CD4-positive, alpha-beta T cell treated with Interleukin-15 for 1 hour (primary cell): ENCODE measurements around the gene FLYWCH2.

Experiments used
- DNase-seq: peaks from one replicate; pipeline ENCODE4 v3.0.0-alpha.2; 2020

Gene FLYWCH2

DNA sequence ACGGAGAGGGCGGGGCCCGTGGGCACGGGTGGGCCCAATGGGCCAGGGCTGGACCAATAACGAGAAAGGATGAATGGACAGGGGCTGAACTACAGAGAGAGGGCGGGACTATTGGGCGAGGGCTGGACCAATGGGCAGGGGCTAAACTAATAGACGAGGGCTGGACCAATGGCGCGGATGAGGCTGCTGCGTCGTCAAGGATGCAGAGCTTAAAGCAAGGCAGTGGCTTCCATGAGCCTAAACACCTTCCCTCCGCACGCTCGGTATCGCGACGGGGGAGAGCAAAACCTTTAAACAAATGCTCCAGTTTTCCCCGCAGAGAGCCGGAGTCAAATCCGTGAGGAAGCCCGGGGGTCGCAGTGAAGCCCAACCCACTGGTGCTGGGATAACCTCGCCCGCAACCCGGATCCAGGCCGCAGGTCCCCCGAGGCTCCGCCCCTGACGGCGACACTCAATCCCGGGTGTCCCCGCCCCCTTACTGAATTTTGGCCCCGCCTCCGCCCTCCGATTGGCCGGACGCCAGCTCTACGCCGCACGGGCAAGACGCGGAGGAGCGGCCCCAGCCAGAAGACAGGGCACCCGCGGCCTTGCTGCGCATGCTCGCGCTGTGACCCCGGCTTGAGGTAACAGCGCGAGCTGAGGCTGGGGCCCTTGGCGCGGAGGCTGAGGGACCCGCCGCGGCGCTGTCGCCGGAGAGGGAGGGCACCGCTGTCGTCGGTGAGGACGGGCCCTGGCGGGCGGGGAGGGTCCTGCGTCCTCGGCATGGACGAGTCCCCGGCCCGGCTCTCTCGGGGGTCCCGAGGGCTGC, at the start of gene FLYWCH2:
FLYWCH2 (plus strand) TSS at position 566 of the 808 bp plus-strand sequence. CDS start 13,235 bp downstream, outside the sequence.
- peak; percentile 99 for DNase-seq

- DNase-seq = no peak
Observed at GRCh38 chr16:2833776-2834175, 49.2 kb upstream of the FLYWCH2 start.

- DNase-seq = no peak
Observed at GRCh38 chr16:2834968-2835367, 48.0 kb upstream of the FLYWCH2 start.

GRCh38 chr16:2835638-2836493, 47.1 kb upstream of the FLYWCH2 start:
- no peak for DNase-seq

GRCh38 chr16:2836646-2837508, 46.1 kb upstream of the FLYWCH2 start:
- DNase-seq = no peak

DNA sequence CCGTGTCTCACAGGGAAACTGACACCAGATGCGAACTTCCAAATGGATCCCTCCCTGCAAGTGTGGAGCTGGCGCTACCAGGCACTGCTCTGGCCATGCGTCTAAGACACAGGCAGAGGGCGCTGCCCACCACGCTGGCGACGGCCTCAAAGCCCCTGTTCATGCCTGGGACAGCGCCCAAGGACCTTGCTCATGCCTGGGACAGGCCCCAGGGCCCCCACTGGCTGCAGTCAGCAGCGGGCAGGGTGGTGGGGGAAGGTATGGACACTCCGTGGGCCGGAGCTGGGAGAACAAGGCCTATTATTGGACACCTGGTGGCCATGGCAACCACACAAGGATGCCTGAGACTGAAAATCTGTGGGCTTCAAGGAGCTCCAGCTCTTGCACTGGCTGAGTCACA, 44.1 kb upstream of the FLYWCH2 start:
- DNase-seq = peak; percentile 59

GRCh38 chr16:2839650-2840450, 43.2 kb upstream of the FLYWCH2 start:
- no peak for DNase-seq

GRCh38 chr16:2840914-2841313, 42.1 kb upstream of the FLYWCH2 start:
- no peak for DNase-seq

DNA sequence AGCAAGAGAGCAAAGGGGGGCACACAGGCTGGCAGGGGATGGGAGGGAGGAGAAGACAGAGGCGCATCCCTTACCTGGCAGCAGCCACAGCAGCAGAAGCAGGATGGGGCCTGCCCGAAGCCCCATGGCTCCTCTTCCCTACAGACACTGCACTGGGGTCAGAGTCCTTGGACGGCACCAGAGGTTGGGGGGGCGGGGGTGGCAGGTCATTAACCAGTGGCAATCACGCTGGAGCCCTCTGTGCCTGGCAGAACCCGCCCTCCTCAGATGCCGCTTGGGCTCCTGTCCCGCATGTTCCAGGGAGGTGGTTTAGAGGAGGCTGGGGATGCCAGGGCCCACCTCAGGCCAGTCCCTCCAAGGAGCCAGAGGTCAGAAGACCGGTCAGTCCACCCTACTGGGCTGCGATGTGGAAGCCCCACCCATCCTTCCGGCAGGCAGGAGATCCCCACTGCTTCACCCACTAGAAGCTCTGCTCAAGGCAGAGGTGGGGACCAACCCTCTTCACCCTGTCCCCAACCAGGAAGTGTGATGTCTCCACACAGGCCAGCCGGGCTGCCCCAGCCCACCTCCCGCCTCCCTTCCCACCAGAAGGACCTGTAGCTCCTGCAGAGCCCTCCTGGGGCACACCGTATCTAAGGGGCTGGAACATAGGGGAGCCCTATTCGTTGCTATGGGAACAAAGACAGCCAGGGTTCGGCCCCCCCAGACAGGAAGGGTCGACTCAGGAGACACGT, 41.2 kb upstream of the FLYWCH2 start:
- DNase-seq = peak; percentile 43

DNA sequence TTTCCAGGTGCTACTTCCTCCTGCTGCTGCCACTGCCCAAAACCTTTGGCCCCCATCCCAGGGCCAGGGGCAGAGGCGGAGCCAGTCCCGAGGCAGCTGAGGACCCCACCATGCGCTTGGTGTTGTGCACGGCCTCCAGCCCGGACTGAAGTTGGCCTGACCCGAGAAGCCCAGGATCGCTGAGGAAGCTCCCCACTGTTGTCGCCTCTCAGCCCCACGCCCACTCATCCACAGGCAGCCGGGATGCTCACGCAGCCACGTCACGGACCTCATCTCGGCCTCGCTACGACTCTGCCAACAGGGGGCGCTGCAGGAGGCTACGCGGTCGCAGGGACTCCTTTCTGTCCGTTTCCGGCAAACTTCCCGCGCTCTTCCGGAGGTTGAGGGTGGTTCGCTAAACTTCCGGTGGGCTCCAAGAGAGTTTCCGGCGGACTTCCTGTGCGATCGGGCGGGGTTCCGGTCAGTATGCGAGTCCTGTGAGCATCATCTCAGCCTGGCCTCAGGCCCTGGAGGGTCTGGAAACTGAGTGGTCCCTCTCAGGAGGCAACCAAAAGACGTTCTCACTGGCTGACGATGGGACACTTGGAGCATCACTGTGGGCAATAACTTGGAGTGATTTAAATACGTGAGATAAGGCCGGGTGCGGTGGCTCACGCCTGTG, 40.5 kb upstream of the FLYWCH2 start:
- DNase-seq = peak; percentile 78

DNA sequence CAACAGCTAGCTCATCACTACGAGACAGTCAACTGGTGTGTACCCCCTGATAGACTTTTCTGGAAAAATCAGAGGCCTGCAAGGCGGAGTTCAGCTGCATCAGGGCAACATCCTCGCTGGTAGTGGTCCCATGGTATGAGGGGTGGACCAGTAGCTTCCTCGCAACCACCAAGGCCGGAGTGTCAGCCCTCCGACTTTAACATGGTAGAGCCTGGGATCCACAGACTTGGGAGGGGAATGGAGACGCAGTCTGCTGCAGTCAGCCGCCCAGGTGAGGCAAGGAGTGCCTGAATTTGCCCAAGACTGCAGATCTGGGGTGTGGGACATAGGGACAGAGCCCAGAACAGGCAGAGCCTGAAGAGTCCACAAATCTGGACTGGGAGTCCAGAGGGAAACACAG, 39.5 kb upstream of the FLYWCH2 start:
- no peak for DNase-seq

- no peak for DNase-seq
Observed at GRCh38 chr16:2845116-2845515, 37.9 kb upstream of the FLYWCH2 start.

GRCh38 chr16:2846511-2847310, 36.3 kb upstream of the FLYWCH2 start:
- no peak for DNase-seq

DNA sequence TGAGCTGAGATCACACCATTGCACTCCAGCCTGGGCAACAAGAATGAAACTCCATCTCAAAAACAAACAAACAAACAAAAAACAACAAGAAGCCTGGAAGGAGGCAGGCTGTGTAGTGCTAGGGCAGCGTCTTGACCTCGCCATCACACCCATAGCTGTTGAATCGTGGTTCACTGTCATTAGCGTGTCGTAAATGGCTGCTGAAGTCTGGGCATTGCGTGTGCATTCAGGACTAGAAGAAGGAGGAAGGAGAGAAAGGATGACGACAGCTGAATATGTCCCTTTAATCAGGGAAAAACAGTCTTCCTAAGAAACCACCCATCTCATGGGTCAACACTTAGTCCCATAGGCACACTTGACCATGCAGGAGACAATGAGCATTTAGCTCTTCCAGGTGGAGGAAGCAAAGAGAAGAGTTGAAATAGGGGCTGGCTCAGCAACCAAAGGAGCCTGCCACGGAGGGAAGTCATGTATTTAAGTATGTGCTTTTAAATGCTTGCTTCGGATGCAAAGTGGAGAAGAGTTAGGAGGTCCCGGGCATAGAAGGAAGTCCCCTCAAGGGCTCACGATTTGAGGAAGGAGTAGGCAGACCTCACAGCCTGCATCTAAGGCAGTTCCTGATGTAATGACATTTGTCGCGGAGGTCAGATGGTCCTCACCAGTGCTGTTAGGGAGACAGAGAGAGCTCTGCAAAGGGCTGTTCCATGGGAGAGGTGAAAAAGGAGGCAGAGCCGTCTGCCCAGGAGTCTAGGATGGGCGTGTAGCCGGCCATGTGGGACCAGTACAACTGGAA, 33.9 kb upstream of the FLYWCH2 start:
- no peak for DNase-seq

GRCh38 chr16:2852003-2852730, 30.8 kb upstream of the FLYWCH2 start:
- DNase-seq = no peak

GRCh38 chr16:2852731-2853507, 30.1 kb upstream of the FLYWCH2 start:
- no peak for DNase-seq

DNA sequence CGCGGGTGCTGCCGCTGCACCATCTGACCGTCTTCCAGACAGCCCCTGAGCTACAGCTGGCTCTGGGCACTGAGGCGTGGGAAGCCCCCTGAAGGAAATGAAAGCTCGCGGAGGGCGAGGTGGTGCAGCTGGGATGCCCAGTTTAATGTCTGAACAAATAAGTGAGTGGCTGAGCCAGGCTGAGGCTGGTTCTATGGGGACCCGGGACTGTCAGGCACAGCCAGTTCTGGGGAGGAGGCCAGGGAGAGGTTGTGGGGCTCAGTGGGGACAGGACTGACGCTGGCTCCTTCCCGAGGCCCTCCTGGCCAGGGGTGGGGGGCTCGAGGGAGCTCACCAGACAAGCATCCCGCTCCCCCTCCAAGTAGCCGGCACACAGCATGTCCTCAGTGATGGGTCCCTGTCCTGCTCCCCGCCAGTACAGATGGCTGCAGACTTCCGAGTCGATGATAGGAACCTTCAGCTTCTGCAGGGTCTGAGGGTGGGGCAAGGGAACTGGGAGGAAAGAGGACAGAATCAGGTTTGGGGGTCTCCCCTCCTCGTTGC, 29.4 kb upstream of the FLYWCH2 start:
- DNase-seq = no peak
